Neural progenitor cell (in vitro differentiated cells): Measurements from ENCODE around the gene NFE2L1.

Experiments
- CTCF ChIP-seq: fragments of 200-600 bp; sonication (generic); IDR thresholded peaks from 2 replicates; pipeline ENCODE4 v1.5.1; 2017; ENCODE audit warnings: antibody characterized with exemption, mild to moderate bottlenecking
- EZH2 ChIP-seq: fragments of 200-600 bp; sonication (generic); IDR thresholded peaks from 2 replicates; pipeline ENCODE4 v1.6.1; 2017; ENCODE audit warnings: antibody characterized with exemption, mild to moderate bottlenecking, moderate library complexity

GRCh38 chr17:48013876-48014594 lies 34.1 kb upstream of the NFE2L1 start:
- TF ChIP-seq CTCF = no peak
- TF ChIP-seq EZH2 = no peak
